Stimulated activated naive CD8-positive, alpha-beta T cell treated with anti-CD3 and anti-CD28 coated beads, Interleukin-15, Interleukin-2, amounts not matched to agents 100 ng/mL and 50 ng/mL, for 24 hours (primary cell): ENCODE measurements around the gene CREB3L2.
"Not testable (repeated sequence)": the region's sequence is repeated elsewhere in the genome, so short reads cannot be mapped to it uniquely, and the experiment has no call there.

Source experiments
- H3K27ac Mint-ChIP-seq: one replicate; pipeline ENCODE4 v1.8.0; 2021; ENCODE audit warnings: mild to moderate bottlenecking, mixed read lengths
- H3K27me3 Mint-ChIP-seq: one replicate; pipeline ENCODE4 v1.8.0; 2021; ENCODE audit warnings: mixed read lengths
- H3K36me3 Mint-ChIP-seq: one replicate; pipeline ENCODE4 v1.8.0; 2021; ENCODE audit warnings: low read depth, mixed read lengths
- H3K4me1 Mint-ChIP-seq: one replicate; pipeline ENCODE4 v1.8.0; 2021; ENCODE audit warnings: low read depth, mixed read lengths
- H3K4me3 Mint-ChIP-seq: one replicate; pipeline ENCODE4 v1.8.0; 2021; ENCODE audit warnings: mild to moderate bottlenecking, mixed read lengths
- H3K9me3 Mint-ChIP-seq: one replicate; pipeline ENCODE4 v1.8.0; 2021; ENCODE audit warnings: mixed read lengths

CREB3L2 gene

GRCh38 chr7:137987563-137987962 is 14.3 kb downstream of the CREB3L2 start:
- Mint-ChIP-seq H3K36me3 (peaks cover 30% of the 10 kb centered on the region), H3K27me3 (no peaks in the 10 kb centered on the region), H3K27ac (no peak overlapping the region), H3K4me1 (peaks cover 30% of the 10 kb centered on the region), H3K4me3 (no peak overlapping the region), H3K9me3 (peaks cover 3% of the 10 kb centered on the region)

GRCh38 chr7:137987018-137987349 is 14.9 kb downstream of the CREB3L2 start:
- Mint-ChIP-seq H3K27me3 (no peaks in the 10 kb centered on the region), H3K27ac (peak overlapping the region; percentile 59), H3K9me3 (peaks cover 6% of the 10 kb centered on the region), H3K4me3 (no peak overlapping the region), H3K36me3 (peaks cover 30% of the 10 kb centered on the region), H3K4me1 (peaks cover 26% of the 10 kb centered on the region)

- peaks cover 30% of the 10 kb centered on the region for H3K36me3 Mint-ChIP-seq
- H3K4me1 Mint-ChIP-seq = peaks cover 23% of the 10 kb centered on the region
- H3K27ac Mint-ChIP-seq = peak overlapping the region; percentile 59
- peaks cover 6% of the 10 kb centered on the region for H3K9me3 Mint-ChIP-seq
- no peaks in the 10 kb centered on the region for H3K27me3 Mint-ChIP-seq
- H3K4me3 Mint-ChIP-seq = no peak overlapping the region
These were observed 15.5 kb downstream of the CREB3L2 start for GRCh38 chr7:137986252-137987017.

- no peaks in the 10 kb centered on the region for H3K27me3 Mint-ChIP-seq
- peaks cover 34% of the 10 kb centered on the region for H3K36me3 Mint-ChIP-seq
- peaks cover 27% of the 10 kb centered on the region for H3K4me1 Mint-ChIP-seq
- H3K9me3 Mint-ChIP-seq = peaks cover 6% of the 10 kb centered on the region
- H3K4me3 Mint-ChIP-seq = no peak overlapping the region
- H3K27ac Mint-ChIP-seq = peak overlapping the region; percentile 38
These were observed 16.0 kb downstream of the CREB3L2 start for GRCh38 chr7:137985897-137986251.

- no peak overlapping the region for H3K4me3 Mint-ChIP-seq
- peaks cover 34% of the 10 kb centered on the region for H3K36me3 Mint-ChIP-seq
- no peaks in the 10 kb centered on the region for H3K27me3 Mint-ChIP-seq
- H3K4me1 Mint-ChIP-seq = peaks cover 30% of the 10 kb centered on the region
- peak overlapping the region; percentile 67 for H3K27ac Mint-ChIP-seq
- peaks cover 6% of the 10 kb centered on the region for H3K9me3 Mint-ChIP-seq
These were observed 16.5 kb downstream of the CREB3L2 start for GRCh38 chr7:137985253-137985896.

GRCh38 chr7:137984181-137985041 is 17.5 kb downstream of the CREB3L2 start:
- Mint-ChIP-seq H3K36me3 (peaks cover 37% of the 10 kb centered on the region), H3K27me3 (no peaks in the 10 kb centered on the region), H3K4me1 (peaks cover 33% of the 10 kb centered on the region), H3K9me3 (peaks cover 6% of the 10 kb centered on the region), H3K27ac (peak overlapping the region; percentile 22), H3K4me3 (no peak overlapping the region)

GRCh38 chr7:137983323-137984008 is 18.4 kb downstream of the CREB3L2 start:
- H3K36me3 Mint-ChIP-seq = peaks cover 37% of the 10 kb centered on the region
- H3K27ac Mint-ChIP-seq = no peak overlapping the region
- no peaks in the 10 kb centered on the region for H3K27me3 Mint-ChIP-seq
- H3K4me3 Mint-ChIP-seq = no peak overlapping the region
- peaks cover 34% of the 10 kb centered on the region for H3K4me1 Mint-ChIP-seq
- H3K9me3 Mint-ChIP-seq = peaks cover 6% of the 10 kb centered on the region

GRCh38 chr7:137982394-137982793 is 19.5 kb downstream of the CREB3L2 start:
- H3K27ac Mint-ChIP-seq, H3K4me3 Mint-ChIP-seq, H3K9me3 Mint-ChIP-seq, H3K27me3 Mint-ChIP-seq: not testable (repeated sequence)
- peaks cover 37% of the 10 kb centered on the region for H3K4me1 Mint-ChIP-seq
- peaks cover 37% of the 10 kb centered on the region for H3K36me3 Mint-ChIP-seq

GRCh38 chr7:137981668-137982067 is 20.2 kb downstream of the CREB3L2 start:
- Mint-ChIP-seq H3K9me3 (peaks cover 6% of the 10 kb centered on the region), H3K27ac (no peak overlapping the region), H3K36me3 (peaks cover 41% of the 10 kb centered on the region), H3K4me1 (peaks cover 37% of the 10 kb centered on the region), H3K27me3 (no peaks in the 10 kb centered on the region), H3K4me3 (no peak overlapping the region)

GRCh38 chr7:137981175-137981574 is 20.7 kb downstream of the CREB3L2 start:
- Mint-ChIP-seq H3K27me3 (no peaks in the 10 kb centered on the region), H3K9me3 (peaks cover 6% of the 10 kb centered on the region), H3K4me3 (no peak overlapping the region), H3K4me1 (peaks cover 35% of the 10 kb centered on the region), H3K36me3 (peaks cover 41% of the 10 kb centered on the region), H3K27ac (no peak overlapping the region)

GRCh38 chr7:137980308-137980707 is 21.6 kb downstream of the CREB3L2 start:
- peak overlapping the region; percentile 23 for H3K27ac Mint-ChIP-seq
- no peaks in the 10 kb centered on the region for H3K27me3 Mint-ChIP-seq
- H3K36me3 Mint-ChIP-seq = peaks cover 41% of the 10 kb centered on the region
- H3K4me3 Mint-ChIP-seq = no peak overlapping the region
- peaks cover 6% of the 10 kb centered on the region for H3K9me3 Mint-ChIP-seq
- peaks cover 26% of the 10 kb centered on the region for H3K4me1 Mint-ChIP-seq

GRCh38 chr7:137978464-137979237 is 23.2 kb downstream of the CREB3L2 start:
- Mint-ChIP-seq H3K27me3 (no peaks in the 10 kb centered on the region), H3K4me3 (no peak overlapping the region), H3K9me3 (peaks cover 6% of the 10 kb centered on the region), H3K27ac (no peak overlapping the region), H3K36me3 (peaks cover 27% of the 10 kb centered on the region), H3K4me1 (peaks cover 17% of the 10 kb centered on the region)

- no peak overlapping the region for H3K4me3 Mint-ChIP-seq
- no peak overlapping the region for H3K27ac Mint-ChIP-seq
- H3K9me3 Mint-ChIP-seq = no peaks in the 10 kb centered on the region
- H3K4me1 Mint-ChIP-seq = peaks cover 14% of the 10 kb centered on the region
- no peaks in the 10 kb centered on the region for H3K27me3 Mint-ChIP-seq
- H3K36me3 Mint-ChIP-seq = peaks cover 18% of the 10 kb centered on the region
These were observed 24.7 kb downstream of the CREB3L2 start for GRCh38 chr7:137977173-137977572.

GRCh38 chr7:137976696-137977095 is 25.2 kb downstream of the CREB3L2 start:
- Mint-ChIP-seq H3K4me3 (no peak overlapping the region), H3K27me3 (no peaks in the 10 kb centered on the region), H3K36me3 (peaks cover 18% of the 10 kb centered on the region), H3K4me1 (peaks cover 14% of the 10 kb centered on the region), H3K9me3 (no peaks in the 10 kb centered on the region), H3K27ac (no peak overlapping the region)
